Upper lobe of left lung (tissue), 4 donors: ENCODE results near the gene REV1.

Source experiments
- CTCF ChIP-seq, 6 experiments: fragments of 450-650 bp in 4 of 6; fragments of 200-600 bp in 2 of 6; sonication (generic) in 2 of 6; IDR thresholded peaks; one replicate each; pipeline ENCODE4 v1.5.1; 2016 to 2019; ENCODE audit warnings: antibody characterized with exemption in 6 of 6
- EP300 ChIP-seq, 4 donors: sonication (generic); formaldehyde crosslinking; IDR thresholded peaks; one replicate each; pipeline ENCODE4 v1.5.1; 2017; ENCODE audit warnings: antibody characterized with exemption in 4 of 4, control low read depth in 2 of 4
- POLR2A ChIP-seq, 4 donors: fragments of 450-650 bp; IDR thresholded peaks; one replicate each; pipeline ENCODE4 v1.5.1; 2016 to 2017; ENCODE audit warnings: antibody characterized with exemption in 4 of 4, mild to moderate bottlenecking in 2 of 4
- POLR2AphosphoS5 ChIP-seq, 2 donors: sonication (generic); formaldehyde crosslinking; IDR thresholded peaks; one replicate each; pipeline ENCODE4 v1.5.1; 2017; ENCODE audit warnings: antibody characterized with exemption in 2 of 2

DNA sequence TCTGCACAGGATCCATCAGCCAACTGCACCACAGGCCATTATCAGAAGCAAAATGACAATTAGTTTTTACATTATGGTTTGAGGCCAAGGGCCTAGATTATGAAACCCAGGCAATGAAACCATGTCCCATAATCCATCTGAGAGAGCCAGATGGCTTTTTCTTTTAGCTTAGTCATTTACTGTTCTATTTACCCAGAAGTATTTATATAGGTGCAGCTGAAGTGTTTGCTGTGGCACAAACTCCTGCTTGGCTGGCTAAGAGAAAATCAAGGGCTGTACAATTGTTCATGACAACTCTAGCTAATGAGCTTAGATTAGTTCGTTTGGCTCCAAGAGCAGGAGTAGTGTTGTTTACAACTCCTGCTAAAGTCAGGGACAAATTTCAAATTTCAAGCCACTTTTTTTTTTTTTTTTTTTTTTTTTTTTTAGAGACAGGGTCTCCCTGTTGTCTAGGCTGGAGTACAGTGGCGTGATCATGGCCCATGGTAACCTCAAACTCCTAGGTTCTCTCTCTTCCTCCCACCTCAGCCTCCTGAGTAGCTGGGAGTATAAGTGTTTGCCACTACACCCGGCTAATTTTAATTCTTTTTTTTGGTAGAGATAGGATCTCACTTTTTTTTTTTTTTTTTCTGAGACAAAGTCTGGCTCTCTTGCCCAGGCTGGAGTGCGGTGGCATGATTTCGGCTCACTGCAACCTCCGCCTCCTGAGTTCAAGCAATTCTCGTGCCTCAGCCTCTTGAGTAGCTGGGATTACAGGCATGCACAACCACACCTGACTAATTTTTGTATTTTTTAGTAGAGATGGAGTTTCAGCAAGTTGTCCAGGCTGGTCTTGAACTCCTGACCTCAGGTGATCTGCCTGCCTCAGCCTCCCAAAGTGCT, 18.4 kb upstream of the REV1 start:
- TF ChIP-seq CTCF (IDR thresholded peaks at IDR 0.05), result no peak
- TF ChIP-seq POLR2AphosphoS5 (IDR thresholded peaks at IDR 0.05), result peak in 1 of 2 donors; percentile 11
- peak in 1 of 4 donors; percentile 72 for TF ChIP-seq EP300 (IDR thresholded peaks at IDR 0.05)
- no peak for TF ChIP-seq POLR2A (IDR thresholded peaks at IDR 0.05)
